NOMO-1 (cell line): ENCODE measurements around the gene GBP6.
"Not testable (repeated sequence)": the region's sequence is repeated elsewhere in the genome, so short reads cannot be mapped to it uniquely, and the experiment has no call there.

ENCODE experiments used
- DNase-seq, 2 experiments: peaks; one replicate each; lab custom pipeline; 2025; ENCODE audit not compliant: unreplicated experiment in 2 of 2; lab: John Stamatoyannopoulos, UW

GBP6 gene, protein sequence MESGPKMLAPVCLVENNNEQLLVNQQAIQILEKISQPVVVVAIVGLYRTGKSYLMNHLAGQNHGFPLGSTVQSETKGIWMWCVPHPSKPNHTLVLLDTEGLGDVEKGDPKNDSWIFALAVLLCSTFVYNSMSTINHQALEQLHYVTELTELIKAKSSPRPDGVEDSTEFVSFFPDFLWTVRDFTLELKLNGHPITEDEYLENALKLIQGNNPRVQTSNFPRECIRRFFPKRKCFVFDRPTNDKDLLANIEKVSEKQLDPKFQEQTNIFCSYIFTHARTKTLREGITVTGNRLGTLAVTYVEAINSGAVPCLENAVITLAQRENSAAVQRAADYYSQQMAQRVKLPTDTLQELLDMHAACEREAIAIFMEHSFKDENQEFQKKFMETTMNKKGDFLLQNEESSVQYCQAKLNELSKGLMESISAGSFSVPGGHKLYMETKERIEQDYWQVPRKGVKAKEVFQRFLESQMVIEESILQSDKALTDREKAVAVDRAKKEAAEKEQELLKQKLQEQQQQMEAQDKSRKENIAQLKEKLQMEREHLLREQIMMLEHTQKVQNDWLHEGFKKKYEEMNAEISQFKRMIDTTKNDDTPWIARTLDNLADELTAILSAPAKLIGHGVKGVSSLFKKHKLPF

GRCh38 chr1:89363638-89364536 lies at the start of gene GBP6:
GBP6 (plus strand) TSS chr1:89364059; CDS start chr1:89368552, 4,493 bp downstream.
- DNase-seq = no peak

GRCh38 chr1:89322402-89322801 lies 41.5 kb upstream of the GBP6 start:
- DNase-seq = no peak

GRCh38 chr1:89331890-89332289 lies 32.0 kb upstream of the GBP6 start:
- no peak for DNase-seq

GRCh38 chr1:89332461-89332860 lies 31.4 kb upstream of the GBP6 start:
- no peak for DNase-seq

GRCh38 chr1:89335486-89335885 lies 28.4 kb upstream of the GBP6 start:
- no peak for DNase-seq

DNA sequence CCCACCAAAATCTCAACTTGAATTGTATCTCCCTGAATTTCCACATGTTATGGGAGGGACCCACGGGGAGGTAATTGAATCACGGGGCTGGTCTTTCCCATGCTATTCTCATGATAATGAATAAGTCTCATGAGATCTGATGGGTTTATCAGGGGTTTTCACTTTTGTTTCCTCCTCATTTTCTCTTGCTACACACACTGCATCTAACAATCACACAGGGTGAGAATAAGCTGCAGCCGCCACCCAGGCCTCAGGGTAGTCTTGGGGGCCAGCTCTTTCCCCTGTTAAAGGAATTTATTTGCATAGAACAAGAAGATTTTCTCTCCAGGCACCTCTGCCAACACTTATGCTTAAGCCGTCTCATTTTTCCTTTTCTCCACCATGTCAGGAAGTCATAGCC lies 26.0 kb upstream of the GBP6 start:
- DNase-seq = no peak

DNA sequence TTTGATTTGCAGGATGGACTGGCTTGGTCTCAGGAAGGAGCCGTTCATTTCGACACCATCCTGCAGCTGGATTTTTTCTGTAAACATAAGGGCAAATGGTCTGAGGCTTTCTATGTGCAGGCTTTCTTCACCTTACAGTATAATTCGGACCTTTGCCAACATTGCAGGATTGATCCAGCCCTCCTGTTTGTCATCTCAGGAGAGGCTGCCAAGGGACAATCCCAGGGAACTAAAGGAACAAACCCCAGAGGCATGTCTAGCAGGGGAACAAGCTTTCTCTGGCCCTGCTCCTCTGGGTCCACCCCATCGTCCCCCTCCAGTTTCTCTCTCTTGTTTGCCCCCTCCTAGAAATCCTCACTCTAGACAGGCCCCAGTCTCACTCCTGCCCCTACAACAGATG lies 24.8 kb upstream of the GBP6 start:
- DNase-seq = no peak

DNA sequence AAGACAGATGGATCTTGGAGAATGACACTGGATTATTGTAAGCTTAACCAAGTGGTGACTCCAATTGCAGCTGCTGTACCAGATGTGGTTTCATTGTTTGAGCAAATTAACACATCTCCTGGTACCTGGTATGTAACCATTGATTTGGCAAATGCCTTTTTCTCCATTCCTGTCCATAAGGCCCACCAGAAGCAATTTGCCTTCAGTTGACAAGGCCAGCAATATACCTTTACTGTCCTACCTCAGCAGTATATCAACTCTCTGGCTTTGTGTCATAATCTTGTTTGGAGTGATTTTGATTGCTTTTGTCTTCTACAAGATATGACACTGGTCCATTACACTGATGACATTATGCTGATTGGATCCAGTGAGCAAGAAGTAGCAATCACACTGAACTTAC lies 18.4 kb upstream of the GBP6 start:
- DNase-seq = not testable (repeated sequence)

- no peak for DNase-seq
These were observed 16.6 kb upstream of the GBP6 start for GRCh38 chr1:89347296-89347695.

DNA sequence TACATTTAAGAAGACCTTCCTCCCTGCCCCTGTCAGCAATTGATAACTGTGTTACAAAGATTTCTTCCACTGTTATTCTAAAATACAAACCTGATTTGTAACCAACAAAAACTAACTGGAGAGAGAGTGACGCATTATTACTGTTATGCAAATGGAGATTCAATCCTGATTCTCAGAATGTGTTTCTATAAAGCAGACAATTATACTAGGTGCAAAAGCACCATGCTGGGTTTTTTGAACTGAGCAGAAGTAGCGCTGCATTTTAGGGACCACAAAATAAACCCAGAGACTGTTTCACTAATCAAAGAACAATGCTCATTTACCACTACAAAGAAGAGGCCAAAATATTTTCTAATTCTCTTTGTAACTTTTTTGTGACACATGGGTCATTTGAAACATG lies 13.6 kb upstream of the GBP6 start:
- DNase-seq = no peak

GRCh38 chr1:89351597-89352311 lies 12.1 kb upstream of the GBP6 start:
- peak; percentile 68 to 82 for DNase-seq

DNA sequence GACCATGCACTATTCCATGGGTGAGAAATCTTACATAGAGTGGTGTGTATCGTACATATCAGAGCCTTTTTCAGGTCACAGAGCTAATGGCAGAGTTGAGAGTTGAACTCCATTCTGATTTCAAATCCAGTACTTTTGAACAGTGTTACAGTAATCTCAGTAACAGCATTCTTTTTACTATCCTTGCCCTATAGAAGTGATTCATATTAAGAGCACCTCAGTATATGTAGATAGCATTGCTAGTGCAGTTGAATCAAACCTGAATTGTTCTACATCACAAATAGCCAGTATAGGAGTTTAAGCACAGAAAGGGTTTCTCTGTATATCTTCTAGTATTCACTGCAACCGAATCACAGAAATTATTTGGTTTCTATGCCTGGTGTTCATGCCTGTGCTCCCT lies 11.4 kb upstream of the GBP6 start:
- DNase-seq = no peak

GRCh38 chr1:89354205-89354604 lies 9.7 kb upstream of the GBP6 start:
- peak in 1 of 2 experiments; percentile 54 for DNase-seq

DNA sequence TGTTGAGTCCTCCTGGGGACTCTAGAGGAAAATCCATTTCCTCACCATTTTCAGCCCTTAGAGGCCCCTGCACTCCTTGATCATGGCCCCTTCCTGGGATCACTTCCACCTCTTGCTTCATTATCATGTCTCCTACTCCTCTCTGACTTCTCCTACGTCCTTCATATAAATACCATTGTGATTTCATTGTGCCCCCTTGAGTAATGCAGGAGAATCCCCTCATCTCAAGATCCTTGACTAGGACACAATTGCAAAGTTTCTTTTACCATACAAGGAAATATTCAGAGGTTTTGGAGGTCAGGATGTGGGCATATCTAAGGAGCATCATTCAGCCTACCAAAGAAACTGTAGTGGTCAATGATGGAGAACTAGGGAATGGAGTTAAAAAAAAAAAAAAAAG lies 8.8 kb upstream of the GBP6 start:
- DNase-seq = no peak

- no peak for DNase-seq
These were observed 7.0 kb upstream of the GBP6 start for GRCh38 chr1:89356658-89357400.

- DNase-seq = peak; percentile 35 to 75
These were observed 5.5 kb upstream of the GBP6 start for GRCh38 chr1:89358287-89358893.

DNA sequence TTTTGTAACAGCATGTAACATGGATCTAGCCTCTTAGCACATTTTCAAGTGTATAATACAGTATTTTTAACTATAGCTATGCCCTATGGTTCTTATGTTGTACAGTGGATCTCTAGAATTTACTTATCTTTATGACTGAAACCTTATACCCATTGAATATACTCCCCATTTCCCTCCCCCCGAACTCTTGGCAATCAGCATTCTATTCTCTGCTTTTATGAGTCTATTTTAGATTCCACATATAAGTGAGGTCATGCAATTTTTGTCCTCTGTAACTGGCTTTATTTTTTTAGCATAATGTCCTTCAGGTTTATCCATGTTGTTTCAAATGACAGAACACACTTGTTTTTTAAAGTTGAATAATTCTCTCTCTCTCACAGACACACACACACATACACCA lies 3.1 kb upstream of the GBP6 start:
- DNase-seq = no peak

GRCh38 chr1:89361681-89362080 lies 2.2 kb upstream of the GBP6 start:
- no peak for DNase-seq

- no peak for DNase-seq
These were observed 663 bp upstream of the GBP6 start for GRCh38 chr1:89363196-89363595.
